Skeletal muscle tissue (tissue), 4 donors: ENCODE measurements around the gene ARID2. TPM values are rescaled to one million over a fixed set of nuclear protein-coding genes. Genes with fewer than 3 reads are reported as not detected.

Experiments
- H3K27ac ChIP-seq: one replicate; pipeline ENCODE4 v1.7.0; 2013; ENCODE audit warnings: mild to moderate bottlenecking, low read depth, low read length, inconsistent platforms
- H3K27me3 ChIP-seq, 3 donors: one replicate each; pipeline ENCODE4 v1.7.0; 2013; ENCODE audit warnings: low read length in 3 of 3; ENCODE audit not compliant: control insufficient read depth in 3 of 3, insufficient read depth in 3 of 3
- H3K36me3 ChIP-seq, 3 donors: one replicate each; pipeline ENCODE4 v1.7.0; 2013; ENCODE audit warnings: low read length in 3 of 3; ENCODE audit not compliant: control insufficient read depth in 3 of 3, insufficient read depth in 3 of 3
- H3K4me1 ChIP-seq, 3 donors: one replicate each; pipeline ENCODE4 v1.7.0; 2013; ENCODE audit warnings: low read length in 3 of 3, mild to moderate bottlenecking in 3 of 3; ENCODE audit not compliant: control insufficient read depth in 3 of 3, insufficient read depth in 3 of 3
- H3K4me3 ChIP-seq, 3 donors: one replicate each; pipeline ENCODE4 v1.7.0; 2013; ENCODE audit warnings: low read length in 3 of 3
- H3K9ac ChIP-seq, 3 donors: one replicate each; pipeline ENCODE4 v1.7.0; 2013; ENCODE audit warnings: low read length in 3 of 3, mild to moderate bottlenecking in 3 of 3, moderate library complexity in 2 of 3, low read depth in 1 of 3
- H3K9me3 ChIP-seq, 3 donors: one replicate each; pipeline ENCODE4 v1.7.0; 2013; ENCODE audit warnings: low read length in 3 of 3; ENCODE audit not compliant: control insufficient read depth in 3 of 3
- total RNA-seq: library from RNA; depleted of rRNA; stranded (reverse); fragments of >200 nt; gene quantifications from one replicate; pipeline ENCODE4 v1.2.3, GENCODE V29; 2014
- donor health status: Osteomylitis.

Gene ARID2
- total RNA-seq, 1 donor from 2014 or later: 43.3 TPM

DNA sequence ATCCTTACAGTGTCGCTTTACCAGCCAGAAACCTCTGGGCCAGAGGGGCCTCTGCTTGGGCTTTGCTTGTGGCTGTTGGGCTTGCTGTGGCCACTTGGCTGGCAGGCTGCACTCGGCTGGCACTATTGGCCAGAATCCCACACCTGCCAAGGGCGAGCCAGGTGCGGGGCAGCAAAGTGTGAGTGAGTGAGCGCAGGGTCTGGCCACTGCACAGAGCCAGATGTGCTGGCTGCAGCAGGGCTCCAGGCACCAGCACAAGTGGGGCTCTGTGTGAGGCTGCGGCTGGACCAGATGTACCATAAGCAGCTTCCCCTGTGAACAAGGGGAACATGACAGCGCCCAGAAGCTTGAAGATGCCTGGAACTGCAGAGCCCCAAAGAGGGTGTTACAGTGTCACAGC, 33.5 kb upstream of the ARID2 start:
- H3K36me3 ChIP-seq: no peaks in the 10 kb centered on the region
- H3K4me3 ChIP-seq: no peak overlapping the region
- H3K27me3 ChIP-seq: no peaks in the 10 kb centered on the region
- H3K27ac ChIP-seq: no peak overlapping the region
- no peak overlapping the region for H3K9ac ChIP-seq
- H3K9me3 ChIP-seq: no peaks in the 10 kb centered on the region
- H3K4me1 ChIP-seq: no peaks in the 10 kb centered on the region

- H3K36me3 ChIP-seq: no peaks in the 10 kb centered on the region
- no peak overlapping the region for H3K27ac ChIP-seq
Measured at GRCh38 chr12:45697371-45697770, 32.1 kb upstream of the ARID2 start.

DNA sequence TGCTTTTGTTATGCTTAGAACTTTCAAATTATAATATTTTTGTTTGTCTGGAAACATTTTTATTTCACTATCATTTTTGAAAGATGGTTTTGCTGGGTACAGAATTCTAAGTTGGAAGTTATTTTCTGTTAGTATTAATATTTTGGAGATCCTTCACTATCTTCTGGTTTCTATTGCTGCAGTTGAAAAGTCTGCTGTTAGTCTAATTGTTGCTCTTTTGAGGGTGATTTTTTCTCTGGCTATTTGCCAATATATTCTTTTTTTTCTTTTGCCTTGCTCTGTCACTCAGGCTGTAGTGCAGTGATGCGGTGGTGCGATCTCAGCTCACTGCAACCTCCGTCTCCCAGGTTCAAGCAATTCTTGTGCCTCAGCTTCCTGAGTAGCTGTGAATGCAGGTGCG, 28.2 kb upstream of the ARID2 start:
- Histone ChIP-seq H3K27ac (no peak overlapping the region), H3K27me3 (no peaks in the 10 kb centered on the region), H3K9ac (no peak overlapping the region), H3K9me3 (no peaks in the 10 kb centered on the region), H3K4me1 (peaks cover 4 to 6% (median 6%) of the 10 kb centered on the region in 3 donors), H3K4me3 (no peak overlapping the region), H3K36me3 (no peaks in the 10 kb centered on the region)

More at GRCh38 chr12:45697371-45697770, 32.1 kb upstream of the ARID2 start:
- no peak overlapping the region for H3K9ac ChIP-seq
- no peaks in the 10 kb centered on the region for H3K27me3 ChIP-seq
- no peaks in the 10 kb centered on the region for H3K4me1 ChIP-seq
- no peak overlapping the region for H3K4me3 ChIP-seq
- H3K9me3 ChIP-seq: no peaks in the 10 kb centered on the region

- no peaks in the 10 kb centered on the region for H3K27me3 ChIP-seq
- no peaks in the 10 kb centered on the region for H3K9me3 ChIP-seq
- H3K9ac ChIP-seq: no peak overlapping the region
Measured at GRCh38 chr12:45703942-45704341, 25.6 kb upstream of the ARID2 start.

DNA sequence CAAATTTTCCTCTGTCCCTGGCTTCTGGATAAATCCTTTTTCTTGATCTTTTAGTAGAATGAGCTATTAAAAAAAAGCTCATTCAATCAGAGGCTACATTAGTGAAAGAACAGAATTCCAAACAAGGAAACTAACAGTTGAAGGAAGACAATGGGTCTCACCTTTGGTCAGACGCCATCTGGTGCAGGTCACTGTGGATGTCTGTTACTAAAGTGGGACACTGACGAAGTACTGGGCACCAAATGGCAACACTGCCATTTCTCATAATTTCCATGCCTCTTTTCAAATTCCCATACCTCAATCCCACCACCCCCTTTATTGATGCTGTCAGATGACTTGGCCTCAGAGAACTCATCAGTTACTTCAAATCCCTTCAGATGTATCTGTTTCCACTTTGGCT, 24.5 kb upstream of the ARID2 start:
- H3K4me1 ChIP-seq: peaks cover 6 to 8% (median 6%) of the 10 kb centered on the region in 3 donors
- H3K27me3 ChIP-seq: no peaks in the 10 kb centered on the region
- no peak overlapping the region for H3K4me3 ChIP-seq
- H3K36me3 ChIP-seq: no peaks in the 10 kb centered on the region
- no peak overlapping the region for H3K27ac ChIP-seq
- H3K9me3 ChIP-seq: no peaks in the 10 kb centered on the region
- H3K9ac ChIP-seq: no peak overlapping the region

More at GRCh38 chr12:45703942-45704341, 25.6 kb upstream of the ARID2 start:
- peaks cover 6 to 8% (median 6%) of the 10 kb centered on the region in 3 donors for H3K4me1 ChIP-seq
- H3K27ac ChIP-seq: no peak overlapping the region
- no peak overlapping the region for H3K4me3 ChIP-seq
- no peaks in the 10 kb centered on the region for H3K36me3 ChIP-seq

DNA sequence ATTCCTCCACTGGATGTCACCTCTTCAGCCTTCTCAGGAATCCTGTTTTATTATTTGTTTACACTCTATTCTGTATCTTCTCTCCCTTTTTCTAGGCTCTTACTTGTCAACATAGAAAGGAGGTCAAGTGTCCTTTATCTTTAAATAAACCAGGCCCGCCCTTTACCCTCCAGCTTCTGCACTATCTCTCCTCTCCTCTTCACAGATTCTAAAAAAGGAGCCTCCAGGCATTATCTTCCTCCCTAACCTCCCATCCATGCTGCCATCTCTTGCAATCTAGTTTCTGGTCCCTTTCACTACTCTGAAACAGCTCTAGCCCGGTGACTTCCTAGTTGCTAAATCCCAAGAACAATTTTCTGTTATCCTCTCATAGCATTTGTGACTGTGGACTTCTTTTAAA, 24.1 kb upstream of the ARID2 start:
- Histone ChIP-seq H3K27ac (no peak overlapping the region), H3K27me3 (no peaks in the 10 kb centered on the region), H3K9ac (no peak overlapping the region), H3K9me3 (no peaks in the 10 kb centered on the region), H3K4me1 (peaks cover 6 to 8% (median 6%) of the 10 kb centered on the region in 3 donors), H3K36me3 (no peaks in the 10 kb centered on the region), H3K4me3 (no peak overlapping the region)

DNA sequence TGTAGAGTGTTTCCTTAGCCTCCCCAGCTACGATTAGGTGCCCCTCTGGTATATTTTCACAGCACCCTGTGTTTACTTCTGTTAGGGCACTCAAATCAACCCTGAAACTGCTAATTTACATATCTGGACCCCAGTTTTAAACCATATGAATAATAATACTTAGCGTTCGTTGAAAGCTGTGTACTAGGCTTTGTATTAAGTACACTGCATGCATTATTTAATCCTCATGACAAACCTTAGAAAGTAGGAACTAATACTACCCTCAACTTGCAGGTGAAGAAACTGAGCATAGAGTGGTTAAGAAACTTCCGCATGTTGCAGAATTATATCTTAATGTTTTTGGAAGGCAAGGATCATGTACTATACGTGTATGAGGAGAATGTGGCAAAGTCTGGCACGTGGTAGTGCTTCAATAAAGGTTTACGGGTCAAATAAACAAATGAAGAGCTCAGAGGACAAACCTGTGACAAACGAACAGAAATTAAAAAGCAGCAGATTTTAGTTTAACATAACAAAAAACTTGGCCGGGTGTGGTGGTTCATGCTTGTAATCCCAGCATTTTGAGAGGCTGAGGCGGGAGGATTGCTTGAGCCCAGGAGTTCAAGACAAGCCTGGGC, 22.2 kb upstream of the ARID2 start:
- H3K9me3 ChIP-seq: no peaks in the 10 kb centered on the region
- H3K4me1 ChIP-seq: peaks cover 6 to 8% (median 6%) of the 10 kb centered on the region in 3 donors
- no peaks in the 10 kb centered on the region for H3K27me3 ChIP-seq
- no peak overlapping the region for H3K4me3 ChIP-seq
- no peaks in the 10 kb centered on the region for H3K36me3 ChIP-seq
- H3K9ac ChIP-seq: no peak overlapping the region
- no peak overlapping the region for H3K27ac ChIP-seq

GRCh38 chr12:45708363-45708762, 21.1 kb upstream of the ARID2 start:
- Histone ChIP-seq H3K9me3 (no peaks in the 10 kb centered on the region), H3K4me3 (no peak overlapping the region), H3K27me3 (no peaks in the 10 kb centered on the region), H3K27ac (no peak overlapping the region), H3K9ac (no peak overlapping the region), H3K4me1 (peaks cover 6 to 8% (median 6%) of the 10 kb centered on the region in 3 donors), H3K36me3 (no peaks in the 10 kb centered on the region)

DNA sequence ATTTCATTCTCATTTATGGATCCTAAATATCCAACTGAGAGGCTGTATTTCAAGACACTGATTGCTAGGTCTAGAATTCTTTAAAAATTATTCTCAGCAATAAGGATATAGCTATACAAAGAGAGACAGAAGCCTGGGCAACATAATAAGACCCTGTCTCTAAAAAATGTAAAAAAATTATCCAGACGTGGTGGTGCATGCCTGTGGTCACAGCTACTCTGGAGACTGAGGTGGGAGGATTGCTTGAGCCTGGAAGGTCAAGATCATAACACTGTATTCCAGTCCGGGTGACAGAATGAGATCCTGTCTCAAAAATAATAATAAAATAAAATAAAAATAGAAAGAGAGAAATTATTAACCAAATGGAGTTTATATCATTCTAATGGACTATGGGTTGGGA, 20.6 kb upstream of the ARID2 start:
- peaks cover 6 to 8% (median 6%) of the 10 kb centered on the region in 3 donors for H3K4me1 ChIP-seq
- no peaks in the 10 kb centered on the region for H3K36me3 ChIP-seq
- H3K9ac ChIP-seq: no peak overlapping the region
- H3K4me3 ChIP-seq: no peak overlapping the region
- no peaks in the 10 kb centered on the region for H3K27me3 ChIP-seq
- H3K27ac ChIP-seq: no peak overlapping the region
- H3K9me3 ChIP-seq: no peaks in the 10 kb centered on the region

DNA sequence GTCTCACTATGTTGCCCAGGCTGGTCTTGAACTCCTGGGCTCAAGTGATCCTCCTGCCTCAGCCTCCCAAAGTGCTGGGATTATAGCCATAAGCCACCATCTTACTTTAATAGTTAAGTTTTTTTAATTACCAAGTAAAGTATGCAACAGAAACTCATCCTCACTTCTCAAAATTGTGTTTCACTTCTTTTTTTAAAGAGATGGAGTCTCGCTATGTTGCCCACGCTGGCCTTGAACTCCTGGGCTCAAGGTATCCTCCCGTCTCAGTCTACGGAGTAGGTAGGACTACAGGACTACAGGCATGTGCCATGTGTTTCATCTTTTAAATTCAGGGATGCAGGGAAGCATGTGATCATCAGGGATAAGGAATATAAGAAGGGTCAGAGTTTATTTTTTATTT, 17.2 kb upstream of the ARID2 start:
- no peak overlapping the region for H3K4me3 ChIP-seq
- no peaks in the 10 kb centered on the region for H3K4me1 ChIP-seq
- H3K27me3 ChIP-seq: no peaks in the 10 kb centered on the region
- H3K9ac ChIP-seq: no peak overlapping the region
- H3K36me3 ChIP-seq: no peaks in the 10 kb centered on the region
- no peaks in the 10 kb centered on the region for H3K9me3 ChIP-seq
- no peak overlapping the region for H3K27ac ChIP-seq
